Neural crest cell (in vitro differentiated cells): Measurements from ENCODE around the gene WDR93. TPM values are rescaled to one million over a fixed set of nuclear protein-coding genes. Genes with fewer than 3 reads are reported as not detected.
"Not testable (repeated sequence)": the region's sequence is repeated elsewhere in the genome, so short reads cannot be mapped to it uniquely, and the experiment has no call there.

Source experiments
- DNase-seq: peaks from one replicate; pipeline ENCODE4 v3.0.0; 2021; ENCODE audit warnings: low read depth, mixed read lengths, low spot score
- H3K27ac Mint-ChIP-seq: one replicate; pipeline ENCODE4 v1.8.0; 2021; ENCODE audit warnings: mild to moderate bottlenecking, mixed read lengths; ENCODE audit not compliant: unreplicated experiment
- H3K27me3 Mint-ChIP-seq: 2 replicates; pipeline ENCODE4 v1.8.0; 2021; ENCODE audit warnings: low read depth, mild to moderate bottlenecking, mixed read lengths
- H3K36me3 Mint-ChIP-seq: 2 replicates; pipeline ENCODE4 v1.8.0; 2021; ENCODE audit warnings: low read depth, mild to moderate bottlenecking, mixed read lengths
- H3K4me1 Mint-ChIP-seq: 2 replicates; pipeline ENCODE4 v1.8.0; 2021; ENCODE audit warnings: mixed read lengths
- H3K4me3 Mint-ChIP-seq: one replicate; pipeline ENCODE4 v1.8.0; 2021; ENCODE audit warnings: mild to moderate bottlenecking, mixed read lengths
- H3K9me3 Mint-ChIP-seq: 2 replicates; pipeline ENCODE4 v1.8.0; 2021; ENCODE audit warnings: mixed read lengths
- total RNA-seq: library from RNA; stranded (reverse); gene quantifications from 2 replicates; pipeline ENCODE4 v1.2.1, GENCODE V29; 2021
- TF ChIP-seq, protein P1 (sequence below): fragments of 200-600 bp; sonication (generic); conservative IDR thresholded peaks from 2 replicates; pipeline ENCODE4 v1.5.0; 2021; ENCODE audit warnings: antibody characterized with exemption, mild to moderate bottlenecking

The WDR93 gene
- total RNA-seq, 1 donor from 2014 or later: not detected

GRCh38 chr15:89787944-89788343 lies 97.3 kb downstream of the WDR93 start:
- Mint-ChIP-seq H3K9me3 (peaks cover 8% of the 10 kb centered on the region), H3K27ac (no peak overlapping the region), H3K36me3 (peaks cover 5% of the 10 kb centered on the region), H3K27me3 (no peaks in the 10 kb centered on the region), H3K4me1 (peaks cover 8% of the 10 kb centered on the region), H3K4me3 (no peak overlapping the region)
- DNase-seq: no peak
- TF ChIP-seq, protein P1, sequence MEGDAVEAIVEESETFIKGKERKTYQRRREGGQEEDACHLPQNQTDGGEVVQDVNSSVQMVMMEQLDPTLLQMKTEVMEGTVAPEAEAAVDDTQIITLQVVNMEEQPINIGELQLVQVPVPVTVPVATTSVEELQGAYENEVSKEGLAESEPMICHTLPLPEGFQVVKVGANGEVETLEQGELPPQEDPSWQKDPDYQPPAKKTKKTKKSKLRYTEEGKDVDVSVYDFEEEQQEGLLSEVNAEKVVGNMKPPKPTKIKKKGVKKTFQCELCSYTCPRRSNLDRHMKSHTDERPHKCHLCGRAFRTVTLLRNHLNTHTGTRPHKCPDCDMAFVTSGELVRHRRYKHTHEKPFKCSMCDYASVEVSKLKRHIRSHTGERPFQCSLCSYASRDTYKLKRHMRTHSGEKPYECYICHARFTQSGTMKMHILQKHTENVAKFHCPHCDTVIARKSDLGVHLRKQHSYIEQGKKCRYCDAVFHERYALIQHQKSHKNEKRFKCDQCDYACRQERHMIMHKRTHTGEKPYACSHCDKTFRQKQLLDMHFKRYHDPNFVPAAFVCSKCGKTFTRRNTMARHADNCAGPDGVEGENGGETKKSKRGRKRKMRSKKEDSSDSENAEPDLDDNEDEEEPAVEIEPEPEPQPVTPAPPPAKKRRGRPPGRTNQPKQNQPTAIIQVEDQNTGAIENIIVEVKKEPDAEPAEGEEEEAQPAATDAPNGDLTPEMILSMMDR: no peak

GRCh38 chr15:89788585-89788984 lies 98.0 kb downstream of the WDR93 start:
- DNase-seq, H3K4me3 Mint-ChIP-seq, H3K27ac Mint-ChIP-seq, H3K27me3 Mint-ChIP-seq, H3K4me1 Mint-ChIP-seq, H3K9me3 Mint-ChIP-seq, H3K36me3 Mint-ChIP-seq: not testable (repeated sequence)

GRCh38 chr15:89790206-89790605 lies 99.6 kb downstream of the WDR93 start:
- Mint-ChIP-seq H3K9me3 (peaks cover 8% of the 10 kb centered on the region), H3K36me3 (peaks cover 5% of the 10 kb centered on the region), H3K4me3 (no peak overlapping the region), H3K27me3 (peaks cover 8% of the 10 kb centered on the region), H3K27ac (no peak overlapping the region), H3K4me1 (no peaks in the 10 kb centered on the region)
- no peak for DNase-seq
- TF ChIP-seq, protein P1: no peak

DNA sequence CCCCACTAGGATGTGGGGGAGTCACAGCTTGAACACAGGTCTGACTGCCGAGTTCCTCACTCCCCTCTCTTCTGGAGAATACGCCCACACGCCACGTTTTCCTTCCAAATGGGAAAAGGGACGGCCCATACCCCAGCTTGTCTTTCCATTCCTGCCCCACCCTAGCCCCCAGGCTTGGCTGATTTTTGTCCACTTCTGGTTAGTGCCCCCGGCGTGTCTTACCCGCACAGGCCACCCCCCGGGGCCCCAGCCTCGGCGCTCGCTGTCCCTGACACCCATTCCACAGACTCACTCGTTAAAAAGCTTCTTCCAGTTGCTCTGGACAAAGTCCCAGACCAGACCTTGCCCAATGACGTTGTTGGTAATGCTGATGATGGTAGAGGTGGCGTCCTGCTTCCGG lies 100.0 kb downstream of the WDR93 start:
- TF ChIP-seq, protein P1: no peak

GRCh38 chr15:89792106-89792805 lies 101.6 kb downstream of the WDR93 start:
- H3K4me1 Mint-ChIP-seq: no peaks in the 10 kb centered on the region
- no peak overlapping the region for H3K4me3 Mint-ChIP-seq
- peaks cover 8% of the 10 kb centered on the region for H3K27me3 Mint-ChIP-seq
- peaks cover 8% of the 10 kb centered on the region for H3K9me3 Mint-ChIP-seq
- H3K36me3 Mint-ChIP-seq: peaks cover 5% of the 10 kb centered on the region
- no peak overlapping the region for H3K27ac Mint-ChIP-seq
- no peak for DNase-seq
- TF ChIP-seq, protein P1: no peak

More for the DNA sequence above, 100.0 kb downstream of the WDR93 start:
- Mint-ChIP-seq H3K27ac (no peak overlapping the region), H3K4me3 (no peak overlapping the region), H3K9me3 (peaks cover 8% of the 10 kb centered on the region), H3K4me1 (no peaks in the 10 kb centered on the region), H3K36me3 (peaks cover 5% of the 10 kb centered on the region), H3K27me3 (peaks cover 8% of the 10 kb centered on the region)
- DNase-seq: no peak

Other genes with a start within 250 kb of the WDR93 start
- gene RHCG, start 194.2 kb upstream of the WDR93 start, total RNA-seq: not detected in 2 replicates
- gene TICRR, start 115.3 kb upstream of the WDR93 start, total RNA-seq: 43.0 and 44.9 TPM in 2 replicates
- 15.6 and 16.2 TPM in 2 replicates for gene KIF7, start 35.3 kb upstream of the WDR93 start, total RNA-seq
- gene PLIN1, start 11.4 kb upstream of the WDR93 start, total RNA-seq: 0.56 and 0.73 TPM in 2 replicates
- gene PEX11A, start 57 bp upstream of the WDR93 start, total RNA-seq: 7.2 and 7.9 TPM in 2 replicates
- gene MESP1, start 60.4 kb downstream of the WDR93 start, total RNA-seq: 1.2 and 2.3 TPM in 2 replicates
- gene MESP2, start 85.5 kb downstream of the WDR93 start, total RNA-seq: 0.36 and 0.42 TPM in 2 replicates
- 0.45 and 0.77 TPM in 2 replicates for gene ANPEP, start 124.0 kb downstream of the WDR93 start, total RNA-seq
- 29.8 and 31.6 TPM in 2 replicates for gene AP3S2, start 203.2 kb downstream of the WDR93 start, total RNA-seq
- gene ARPIN, start 222.1 kb downstream of the WDR93 start, total RNA-seq: 26.0 and 26.6 TPM in 2 replicates